HT1080 (cell line): ENCODE measurements around the gene ZC4H2. TPM values are rescaled to one million over a fixed set of nuclear protein-coding genes. Genes with fewer than 3 reads are reported as not detected.
A peak's percentile ranks its signal among the peaks of the same experiment; 100 is the strongest.
"Not testable (repeated sequence)": the region's sequence is repeated elsewhere in the genome, so short reads cannot be mapped to it uniquely, and the experiment has no call there.

Source experiments
- DNase-seq: peaks from one replicate; pipeline ENCODE4 v3.0.0-alpha.2; 2015; ENCODE audit warnings: low read depth
- polyA plus RNA-seq, 2 experiments: library from polyadenylated mRNA; depleted of rRNA; stranded (reverse); fragments of >200 nt; gene quantifications; 2 replicates each; pipeline ENCODE4 v1.2.3, GENCODE V29; 2015
- total RNA-seq: library from RNA; depleted of rRNA; stranded (reverse); fragments of >200 nt; shearing (Covaris generic); gene quantifications from 2 replicates; pipeline ENCODE4 v1.2.3, GENCODE V29; 2014; rRNA removed

The ZC4H2 gene, protein sequence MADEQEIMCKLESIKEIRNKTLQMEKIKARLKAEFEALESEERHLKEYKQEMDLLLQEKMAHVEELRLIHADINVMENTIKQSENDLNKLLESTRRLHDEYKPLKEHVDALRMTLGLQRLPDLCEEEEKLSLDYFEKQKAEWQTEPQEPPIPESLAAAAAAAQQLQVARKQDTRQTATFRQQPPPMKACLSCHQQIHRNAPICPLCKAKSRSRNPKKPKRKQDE
- total RNA-seq = 8.3 and 9.6 TPM in 2 replicates
- polyA plus RNA-seq (2015; cell fraction: cytosol; rRNA removed) = 7.1 and 10.0 TPM in 2 replicates
- polyA plus RNA-seq (2015; cell fraction: nucleus; rRNA removed) = 8.0 and 9.7 TPM in 2 replicates

DNA sequence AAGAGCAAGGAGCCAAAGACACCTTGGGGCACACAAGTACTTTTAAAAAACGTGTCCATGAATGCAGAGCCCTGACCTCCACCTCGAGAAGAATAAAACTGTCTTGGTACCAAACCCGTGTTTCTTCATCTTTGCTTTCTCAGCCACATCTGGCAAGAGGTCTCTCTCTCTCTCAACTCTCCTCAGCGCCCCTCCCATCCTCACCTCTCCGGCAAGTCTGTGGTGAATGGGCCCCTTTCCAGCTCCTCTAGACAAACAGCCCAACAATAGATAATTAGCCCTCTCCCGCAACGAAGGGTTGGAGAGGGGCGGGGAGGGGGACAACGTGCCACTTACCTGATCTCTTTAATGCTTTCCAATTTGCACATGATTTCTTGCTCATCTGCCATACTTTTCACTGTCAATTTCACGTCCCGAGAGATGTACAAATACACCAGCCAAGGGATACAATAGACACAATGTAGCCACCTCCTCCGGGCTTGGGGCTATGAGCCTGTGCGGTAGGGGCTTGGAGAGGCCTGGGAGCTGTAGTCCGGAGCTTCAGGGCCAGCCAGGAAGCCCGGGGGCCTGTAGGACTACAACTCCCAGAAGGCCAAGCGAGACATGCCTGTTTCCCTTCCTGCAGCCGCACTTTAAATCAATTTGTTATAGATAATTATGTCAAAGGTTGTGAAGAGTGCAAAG, at the start of gene ZC4H2:
ZC4H2 (minus strand) TSS at position 462 of the 684 bp plus-strand sequence; CDS start at position 389, 73 bp downstream.
- DNase-seq = peak; percentile 75

DNA sequence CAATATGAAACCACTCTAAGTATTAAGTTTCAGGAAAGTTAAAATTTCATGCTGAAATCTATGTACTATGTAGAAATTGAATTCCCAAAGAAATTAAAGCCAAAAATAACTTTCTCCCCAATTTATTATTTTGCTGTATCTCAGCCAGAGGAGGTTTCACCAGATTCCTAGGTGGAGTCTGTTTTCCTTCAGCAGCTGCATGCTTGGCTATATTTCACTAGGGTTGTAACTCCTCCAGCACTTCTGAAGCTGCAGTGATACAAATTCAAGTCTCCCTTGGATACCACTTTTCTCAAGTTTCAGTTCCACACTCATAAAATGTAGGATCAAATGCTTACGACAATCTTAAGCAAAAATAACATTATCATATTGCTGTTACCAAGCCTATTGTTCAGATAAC, 41.2 kb upstream of the ZC4H2 start:
- no peak for DNase-seq

DNA sequence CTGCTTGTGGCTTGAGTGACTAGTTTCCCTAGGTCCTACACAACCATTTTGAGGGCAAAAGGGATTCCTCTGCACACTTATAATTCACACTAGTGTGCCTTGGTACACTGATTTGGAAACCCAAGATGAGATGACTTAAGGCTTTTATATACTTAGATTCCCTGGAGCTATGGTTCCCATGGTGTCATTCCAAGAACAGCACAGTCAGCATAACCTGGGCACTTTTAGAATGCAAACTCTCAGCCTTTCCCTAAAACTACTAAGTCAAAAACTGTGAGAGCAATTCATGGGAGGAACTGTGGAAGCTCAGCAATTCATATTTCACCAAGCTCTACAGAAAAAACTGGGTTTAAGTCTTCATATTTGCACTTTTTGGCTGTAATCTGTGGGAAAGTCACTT, 38.0 kb upstream of the ZC4H2 start:
- no peak for DNase-seq

DNA sequence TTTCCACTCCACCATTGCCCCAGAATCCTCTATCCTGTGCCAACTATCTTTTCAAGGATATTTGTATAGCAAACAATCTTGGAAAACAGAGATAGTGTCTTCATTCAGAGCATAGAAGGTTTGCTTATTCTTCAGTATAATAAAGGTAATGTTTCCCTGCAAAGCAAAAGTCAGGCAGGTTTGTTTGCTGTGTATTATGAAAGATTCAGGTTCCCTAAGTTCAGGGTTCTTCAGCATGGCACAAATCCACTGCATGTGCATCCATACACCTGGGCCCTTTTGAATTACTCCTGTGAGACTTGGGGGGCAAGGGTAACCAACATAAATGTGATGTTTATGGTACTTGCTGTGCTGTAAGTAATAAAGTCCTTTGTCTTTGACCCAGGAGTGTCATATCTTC, 33.2 kb upstream of the ZC4H2 start:
- no peak for DNase-seq

DNA sequence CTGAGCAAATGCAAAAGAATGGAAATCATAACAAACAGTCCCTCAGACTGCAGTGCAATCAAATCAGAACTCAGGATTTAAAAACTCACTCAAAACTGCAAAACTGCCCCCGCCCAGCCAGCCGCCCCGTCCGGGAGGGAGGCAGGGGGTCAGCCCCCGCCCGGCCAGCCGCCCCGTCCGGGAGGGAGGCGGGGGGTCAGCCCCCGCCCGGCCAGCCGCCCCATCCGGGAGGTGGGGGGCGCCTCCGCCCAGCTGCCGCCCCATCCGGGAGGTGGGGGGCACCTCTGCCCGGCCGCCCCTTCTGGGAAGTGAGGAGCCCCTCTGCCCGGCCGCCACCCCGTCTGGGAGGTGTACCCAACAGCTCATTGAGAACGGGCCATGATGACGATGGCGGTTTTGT, 26.0 kb upstream of the ZC4H2 start:
- not testable (repeated sequence) for DNase-seq

DNA sequence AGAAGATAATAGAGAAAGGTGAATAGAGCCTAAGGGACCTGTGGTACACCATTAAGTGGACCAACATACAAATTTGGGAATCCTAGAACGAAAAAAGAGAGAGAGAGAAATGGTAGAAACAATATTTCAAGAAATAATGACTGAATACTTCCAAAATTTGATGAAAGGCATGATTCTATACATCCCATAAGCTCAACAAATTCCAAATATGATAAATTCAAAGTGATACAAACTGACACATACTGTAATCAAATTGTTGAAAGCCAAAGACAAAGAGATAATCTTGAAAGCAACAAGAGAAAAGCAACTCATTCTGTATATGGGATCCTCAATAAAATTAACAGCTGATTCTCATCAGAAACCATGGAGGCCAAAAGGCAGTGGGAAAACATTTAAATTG, 20.6 kb upstream of the ZC4H2 start:
- DNase-seq = no peak

DNA sequence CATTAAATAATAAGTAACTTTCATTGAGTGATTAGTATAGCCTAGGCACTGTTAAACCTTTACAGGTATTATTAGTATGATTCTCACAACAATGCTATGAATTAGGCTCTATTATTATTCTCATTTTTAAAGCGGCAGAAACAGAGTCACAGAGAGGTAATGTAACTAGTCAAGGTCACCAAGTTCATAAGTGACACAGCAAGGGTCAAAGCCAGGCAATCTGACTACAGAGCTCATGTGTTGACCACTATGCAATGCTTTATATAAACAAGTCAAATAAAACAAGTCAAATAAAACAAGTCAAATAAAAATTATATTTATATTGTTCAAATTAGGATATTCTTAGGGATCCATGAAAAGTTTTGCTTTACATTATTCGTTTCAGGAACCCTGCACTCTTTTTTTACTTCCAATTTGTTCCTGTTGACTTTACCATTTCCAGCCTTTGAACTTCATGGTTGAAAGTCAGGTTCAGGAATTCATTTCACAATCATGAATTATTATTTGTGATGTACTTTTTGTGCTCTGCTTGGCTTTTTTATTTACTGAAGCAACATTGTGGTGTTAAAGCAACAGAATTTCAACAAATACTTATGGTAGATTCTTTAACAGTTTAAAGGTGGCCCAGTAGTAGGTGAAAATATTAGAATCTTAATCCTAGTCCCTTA, 18.0 kb upstream of the ZC4H2 start:
- DNase-seq = no peak

DNA sequence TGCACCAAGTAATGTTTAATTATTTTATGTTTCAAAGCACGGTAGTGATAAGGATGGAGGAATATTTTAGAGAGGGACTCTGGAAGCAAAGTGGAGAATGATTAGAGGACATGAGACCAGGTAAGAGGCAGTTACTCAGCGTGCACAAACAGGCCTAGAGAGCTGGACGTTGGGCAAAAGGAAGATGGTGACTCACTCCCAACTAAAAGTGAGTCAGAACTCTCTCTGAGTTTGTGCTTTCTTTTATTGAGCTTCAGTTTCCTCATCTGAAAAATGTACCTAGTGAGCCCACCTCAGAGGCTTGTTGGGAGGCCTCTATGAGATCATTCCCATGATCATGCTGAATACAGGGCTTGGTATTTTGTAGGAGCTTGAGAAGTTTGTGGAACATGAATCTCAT, 1.6 kb upstream of the ZC4H2 start:
- peak; percentile 71 for DNase-seq

DNA sequence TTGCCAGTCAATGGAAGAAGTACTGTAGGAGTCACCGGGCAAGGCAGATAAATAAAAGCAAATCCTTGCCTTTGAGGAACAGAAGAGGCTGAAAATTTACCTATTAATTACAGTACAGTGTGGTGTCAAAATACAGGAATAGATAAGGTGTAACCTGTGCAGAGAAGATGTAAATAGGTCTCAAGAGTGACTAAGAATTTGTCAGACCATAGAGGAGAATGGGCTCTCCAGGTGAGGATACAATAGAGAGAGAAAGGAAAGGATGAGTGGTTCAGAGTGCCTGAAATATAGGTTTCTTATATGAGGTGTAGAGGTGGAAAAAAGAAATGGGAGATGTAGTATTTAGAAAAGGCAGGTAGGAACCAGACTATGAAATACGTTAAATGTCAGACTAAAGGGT, 801 bp upstream of the ZC4H2 start:
- DNase-seq = no peak

DNA sequence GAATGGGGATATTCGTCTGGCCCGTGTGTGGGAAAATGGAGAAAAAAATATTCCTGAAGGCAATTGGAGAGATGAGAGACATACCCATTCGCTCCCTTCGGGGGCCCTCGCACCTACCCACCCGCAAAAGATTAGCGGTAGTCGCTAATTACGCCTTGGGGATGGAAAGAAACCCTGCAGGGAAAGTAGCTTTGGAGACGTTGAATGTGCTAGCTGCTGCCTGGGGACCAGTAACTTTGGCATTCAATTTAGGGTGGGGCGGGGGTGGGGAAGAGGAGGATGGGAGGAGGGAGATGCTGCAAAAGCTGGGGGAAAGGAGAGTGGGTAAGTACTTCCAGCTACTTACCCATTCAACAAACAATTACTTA, 407 bp upstream of the ZC4H2 start:
- no peak for DNase-seq

DNA sequence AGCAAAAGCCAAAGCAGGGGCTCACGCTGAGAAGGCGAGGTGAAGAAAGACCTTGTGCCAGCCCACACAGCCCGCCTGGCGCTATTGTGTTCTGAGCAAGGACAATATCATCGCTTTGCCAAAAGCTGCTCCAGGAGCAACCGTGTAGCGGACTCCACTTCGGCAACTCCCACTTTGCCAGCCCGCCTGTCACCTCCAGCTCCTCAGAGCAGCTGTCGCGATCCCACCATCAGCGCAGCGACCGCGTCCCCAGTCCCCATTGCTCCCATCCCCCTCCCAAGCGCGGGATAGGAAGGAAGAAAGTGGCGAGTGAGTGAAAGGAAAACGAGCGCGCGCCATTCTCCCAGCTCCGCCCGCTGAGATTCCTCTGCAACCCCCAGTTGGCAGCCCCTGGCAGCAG, 759 bp downstream of the ZC4H2 start:
- DNase-seq = peak; percentile 4

DNA sequence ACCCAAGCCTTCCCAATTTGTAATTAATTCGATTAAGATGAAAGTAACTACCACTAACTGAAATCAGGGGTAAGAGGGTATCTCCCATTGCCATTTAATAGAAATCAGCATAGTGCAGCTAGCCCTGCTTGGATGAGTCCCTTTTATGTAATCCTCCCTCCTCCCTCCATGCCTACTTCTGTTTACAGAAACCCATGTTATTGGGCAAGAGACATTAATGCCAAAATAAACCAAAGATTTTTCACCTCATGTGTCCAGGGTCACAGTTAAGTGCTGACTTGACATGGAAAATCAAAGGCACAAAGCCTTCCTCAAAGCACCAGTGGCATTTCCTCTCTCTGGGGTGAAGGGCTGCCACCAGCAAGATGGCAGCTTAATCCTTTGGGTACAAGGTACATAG, 50.8 kb downstream of the ZC4H2 start:
- no peak for DNase-seq

DNA sequence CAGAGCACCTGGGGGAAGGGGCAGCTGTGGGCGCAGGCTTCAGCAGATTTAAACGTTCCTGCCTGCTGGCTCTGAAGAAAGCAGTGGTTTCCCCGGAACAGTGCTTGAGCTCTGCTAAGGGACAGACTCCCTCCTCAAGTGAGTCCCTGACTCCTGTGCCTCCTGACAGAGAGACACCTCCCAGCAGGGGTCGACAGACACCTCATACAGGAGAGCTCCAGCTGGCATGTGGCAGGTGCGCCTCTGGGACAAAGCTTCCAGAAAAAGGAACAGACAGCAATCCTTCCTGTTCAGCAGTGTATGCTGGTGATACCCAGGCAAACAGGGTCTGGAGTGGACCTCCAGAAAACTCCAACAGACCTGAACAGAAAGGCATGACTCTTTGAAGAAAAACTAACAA, 68.1 kb downstream of the ZC4H2 start:
- no peak for DNase-seq

DNA sequence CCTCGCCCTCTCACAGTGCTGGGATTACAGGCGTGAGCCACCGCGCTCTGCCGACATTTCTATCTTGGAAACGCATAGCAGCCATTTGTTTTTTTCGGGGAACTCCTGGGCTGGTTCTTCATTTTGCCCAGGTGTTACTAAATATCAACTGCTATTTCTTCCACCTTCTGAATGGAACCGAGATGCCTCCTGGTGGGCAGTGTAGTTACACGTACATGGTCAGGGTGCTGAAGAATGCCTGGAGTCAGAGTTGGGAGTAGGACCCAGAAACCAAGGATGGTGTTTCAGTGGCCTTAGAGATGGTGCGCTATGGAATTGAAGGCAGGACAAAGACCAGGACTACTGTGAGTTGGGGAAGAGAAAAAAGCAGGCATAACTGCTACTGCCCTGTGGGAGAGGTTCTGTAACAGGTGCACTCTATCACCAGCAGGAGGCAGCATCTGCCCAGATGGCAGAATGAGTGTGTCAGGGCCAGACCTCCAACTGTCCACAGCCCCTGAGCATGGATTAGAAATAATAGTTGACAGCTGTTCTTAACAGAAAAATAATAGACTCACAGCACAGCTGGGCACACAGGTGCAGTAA, 81.7 kb downstream of the ZC4H2 start:
- DNase-seq = peak; percentile 23

DNA sequence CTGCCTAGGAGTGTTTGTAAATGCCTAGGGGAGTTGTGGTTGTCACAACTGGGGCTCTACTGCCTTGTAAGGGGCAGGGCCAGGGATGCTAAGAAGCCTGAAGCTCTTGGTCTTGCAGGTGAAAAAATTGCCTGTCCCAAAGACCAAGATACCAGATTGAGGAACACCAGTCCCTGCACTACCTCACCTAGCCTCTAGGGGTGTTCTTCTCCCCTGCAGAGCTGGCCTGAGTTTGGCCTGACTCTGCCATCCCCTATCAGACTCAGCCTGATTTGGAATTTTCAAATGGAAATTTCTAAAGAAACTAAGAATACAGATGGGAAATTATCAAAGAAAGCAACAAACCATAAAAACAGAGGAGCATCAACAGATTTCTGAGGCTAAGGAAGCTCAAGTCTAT, 90.4 kb downstream of the ZC4H2 start:
- DNase-seq = peak; percentile 0

DNA sequence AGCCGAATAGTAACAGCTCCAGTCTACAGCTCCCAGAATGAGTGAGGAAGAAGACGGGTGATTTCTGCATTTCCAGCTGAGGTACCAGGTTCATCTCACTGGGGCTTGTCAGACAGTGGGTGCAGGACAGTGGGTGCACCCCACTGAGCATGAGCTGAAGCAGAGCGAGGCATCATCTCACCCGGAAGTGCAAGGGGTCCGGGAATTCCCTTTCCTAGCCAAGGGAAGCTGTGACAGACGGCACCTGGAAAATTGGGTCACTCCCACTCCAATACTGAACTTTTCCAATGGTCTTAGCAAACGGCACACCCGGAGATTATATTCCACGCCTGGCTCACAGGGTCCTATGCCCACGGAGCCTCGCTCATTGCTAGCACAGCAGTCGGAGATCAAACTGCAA, 97.5 kb downstream of the ZC4H2 start:
- not testable (repeated sequence) for DNase-seq

DNA sequence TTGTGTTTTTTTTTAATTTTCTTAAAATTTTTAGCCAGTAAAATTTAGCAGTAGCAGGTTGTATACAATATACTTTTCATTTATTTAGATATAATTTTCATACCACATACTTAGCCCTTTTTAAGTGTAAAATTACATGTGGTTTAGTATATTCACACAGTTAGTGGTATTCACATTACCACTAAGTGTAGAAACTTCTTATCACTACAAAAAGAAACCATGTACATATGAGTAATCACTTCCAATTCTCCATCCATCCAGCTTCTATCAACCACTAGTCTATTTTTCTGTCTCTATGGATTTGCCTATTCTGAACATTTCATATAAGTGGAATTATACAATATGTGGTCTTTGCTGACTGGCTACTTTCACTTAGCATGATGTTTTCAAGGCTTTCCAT, 109.0 kb downstream of the ZC4H2 start:
- no peak for DNase-seq

Other genes with a start within 250 kb of the ZC4H2 start
- not detected in 2 replicates for gene ZC3H12B, start 58.4 kb upstream of the ZC4H2 start, total RNA-seq